Liver (tissue), 9 donors: ENCODE measurements around the gene CYP2C18. TPM values are rescaled to one million over a fixed set of nuclear protein-coding genes. Genes with fewer than 3 reads are reported as not detected.
"Not testable (repeated sequence)": the region's sequence is repeated elsewhere in the genome, so short reads cannot be mapped to it uniquely, and the experiment has no call there.

ENCODE experiments used
- DNase-seq: peaks from one replicate; pipeline ENCODE4 v3.0.0-alpha.2; 2017; ENCODE audit warnings: low spot score
- H3K27ac ChIP-seq, 2 donors: one replicate each; pipeline ENCODE4 v1.7.0; 2013; ENCODE audit warnings: inconsistent platforms in 2 of 2, low read length in 2 of 2, control low read depth in 1 of 2, low read depth in 1 of 2, mild to moderate bottlenecking in 1 of 2
- H3K27me3 ChIP-seq, 4 donors: one replicate each; pipeline versions ENCODE4 v1.6.1 to v1.7.0; 2013; ENCODE audit warnings: low read length in 3 of 4, inconsistent platforms in 1 of 4, mild to moderate bottlenecking in 1 of 4, moderate library complexity in 1 of 4; ENCODE audit not compliant: control insufficient read depth in 4 of 4, insufficient read depth in 4 of 4
- H3K36me3 ChIP-seq, 4 donors: one replicate each; pipeline versions ENCODE4 v1.6.1 to v1.7.0; 2013; ENCODE audit warnings: low read length in 3 of 4, mild to moderate bottlenecking in 3 of 4, low read depth in 1 of 4, moderate library complexity in 1 of 4; ENCODE audit not compliant: control insufficient read depth in 4 of 4, insufficient read depth in 3 of 4
- H3K4me1 ChIP-seq, 4 donors: one replicate each; pipeline versions ENCODE4 v1.6.1 to v1.7.0; 2013; ENCODE audit warnings: low read length in 3 of 4, mild to moderate bottlenecking in 3 of 4, moderate library complexity in 1 of 4; ENCODE audit not compliant: control insufficient read depth in 4 of 4, insufficient read depth in 4 of 4
- H3K4me3 ChIP-seq, 3 donors: one replicate each; pipeline versions ENCODE4 v1.6.1 to v1.7.0; 2013; ENCODE audit warnings: low read length in 3 of 3, control low read depth in 1 of 3, low read depth in 1 of 3, mild to moderate bottlenecking in 1 of 3
- H3K9ac ChIP-seq, 2 donors: one replicate each; pipeline ENCODE4 v1.7.0; 2013; ENCODE audit warnings: low read length in 2 of 2, mild to moderate bottlenecking in 2 of 2, moderate library complexity in 2 of 2, control low read depth in 1 of 2, low read depth in 1 of 2
- H3K9me3 ChIP-seq, 4 donors: one replicate each; pipeline versions ENCODE4 v1.6.1 to v1.7.0; 2013; ENCODE audit warnings: low read length in 3 of 4; ENCODE audit not compliant: control insufficient read depth in 4 of 4
- HNF4A ChIP-seq, 2 donors: conservative IDR thresholded peaks; 2 replicates each; pipeline ENCODE4 v1.6.1; 2016; ENCODE audit warnings: antibody characterized with exemption in 2 of 2, mild to moderate bottlenecking in 2 of 2
- RAD21 ChIP-seq, 2 donors: IDR thresholded peaks; 2 replicates each; pipeline ENCODE4 v1.6.1; 2016; ENCODE audit warnings: antibody characterized with exemption in 2 of 2, mild to moderate bottlenecking in 2 of 2
- RXRA ChIP-seq, 2 donors: IDR thresholded peaks; 2 replicates each; pipeline ENCODE4 v1.6.1; 2017 to 2018; ENCODE audit warnings: antibody characterized with exemption in 2 of 2, mild to moderate bottlenecking in 1 of 2
- SP1 ChIP-seq: IDR thresholded peaks from 2 replicates; pipeline ENCODE4 v1.6.1; 2018; ENCODE audit warnings: antibody characterized with exemption, mild to moderate bottlenecking
- TAF1 ChIP-seq: conservative IDR thresholded peaks from 2 replicates; pipeline ENCODE4 v1.6.1; 2016; ENCODE audit warnings: antibody characterized with exemption, mild to moderate bottlenecking
- YY1 ChIP-seq: IDR thresholded peaks from 2 replicates; pipeline ENCODE4 v1.6.1; 2016; ENCODE audit warnings: antibody characterized with exemption, mild to moderate bottlenecking
- WGBS: extraction: QIAGEN DNeasy Blood & Tissue Kit; methylation state at CpG from one replicate; pipeline ENCODE4 v1.1.7; 2013; 5-methylcytosine and 5-hydroxymethylcytosine counted together
- polyA plus RNA-seq, 2 donors: library from polyadenylated mRNA; stranded (reverse) in 1 of 2; unstranded in 1 of 2; fragments of 200-250 nt in 1 of 2; fragments of >200 nt in 1 of 2; fragmentation: Nextera tagmentation in 1 of 2; extraction: Ambion mirVana in 1 of 2; gene quantifications; one replicate each; pipeline versions ENCODE4 v1.2.1 to v1.2.3, GENCODE V29; 2013 to 2015
- total RNA-seq, 2 donors: library from RNA; depleted of rRNA; stranded (reverse); fragments of >200 nt; gene quantifications; one replicate each; pipeline ENCODE4 v1.2.3, GENCODE V29; 2014
- TF ChIP-seq, protein P1 (sequence below): IDR thresholded peaks from 2 replicates; pipeline ENCODE4 v1.6.1; 2016; ENCODE audit warnings: antibody characterized with exemption, mild to moderate bottlenecking
- TF ChIP-seq, protein P2 (sequence below): IDR thresholded peaks from 2 replicates; pipeline ENCODE4 v1.6.1; 2016; ENCODE audit warnings: antibody characterized with exemption
- TF ChIP-seq, protein P3 (sequence below): fragments of 150-350 bp; IDR thresholded peaks from 2 replicates; pipeline ENCODE4 v1.5.1; 2017; ENCODE audit warnings: improper control_type of control experiment, low read depth, low read length; ENCODE audit not compliant: missing input control
- donor health status: healthy.
- donor health status: healthy.
- donor health status: healthy.
- donor health status: healthy.
- donor health status: healthy.

The CYP2C18 gene
- total and polyA plus RNA-seq, 4 donors, result 0.93 to 51.5 (median 40.5) TPM

DNA sequence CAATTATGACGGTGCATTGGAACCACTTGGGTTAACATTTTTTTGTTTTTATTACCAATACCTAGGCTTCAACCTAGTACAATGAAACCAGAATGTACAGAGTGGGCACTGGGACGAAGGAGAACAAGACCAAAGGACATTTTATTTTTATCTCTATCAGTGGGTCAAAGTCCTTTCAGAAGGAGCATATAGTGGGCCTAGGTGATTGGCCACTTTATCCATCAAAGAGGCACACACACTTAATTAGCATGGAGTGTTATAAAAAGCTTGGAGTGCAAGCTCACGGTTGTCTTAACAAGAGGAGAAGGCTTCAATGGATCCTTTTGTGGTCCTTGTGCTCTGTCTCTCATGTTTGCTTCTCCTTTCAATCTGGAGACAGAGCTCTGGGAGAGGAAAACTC, 78.9 kb downstream of the CYP2C18 start, which contains the start of gene CYP2C19:
Gene CYP2C19, plus strand, starts transcription at position 289 of the 400 bp plus-strand sequence. Its CDS starts 25 bp downstream, at position 314.
- DNase-seq, result no peak
- Histone ChIP-seq H3K27ac (peak within 1 kb of the TSS in 1 of 2 donors; percentile 17), H3K9ac (peak within 1 kb of the TSS in 1 of 2 donors; percentile 57), H3K4me3 (peak within 1 kb of the TSS in 2 of 3 donors; percentile 38 to 72), H3K36me3 (peaks cover 0 to 4% (median 2%) of the 10 kb centered on the region in 4 donors), H3K9me3 (no peaks in the 10 kb centered on the region), H3K4me1 (peaks cover 2 to 16% (median 9%) of the 10 kb centered on the region in 4 donors), H3K27me3 (no peaks in the 10 kb centered on the region)
- 34% methylated on average over 3 of the region's 3 CpGs for WGBS
- no peak for TF ChIP-seq SP1
- TF ChIP-seq, protein P1, sequence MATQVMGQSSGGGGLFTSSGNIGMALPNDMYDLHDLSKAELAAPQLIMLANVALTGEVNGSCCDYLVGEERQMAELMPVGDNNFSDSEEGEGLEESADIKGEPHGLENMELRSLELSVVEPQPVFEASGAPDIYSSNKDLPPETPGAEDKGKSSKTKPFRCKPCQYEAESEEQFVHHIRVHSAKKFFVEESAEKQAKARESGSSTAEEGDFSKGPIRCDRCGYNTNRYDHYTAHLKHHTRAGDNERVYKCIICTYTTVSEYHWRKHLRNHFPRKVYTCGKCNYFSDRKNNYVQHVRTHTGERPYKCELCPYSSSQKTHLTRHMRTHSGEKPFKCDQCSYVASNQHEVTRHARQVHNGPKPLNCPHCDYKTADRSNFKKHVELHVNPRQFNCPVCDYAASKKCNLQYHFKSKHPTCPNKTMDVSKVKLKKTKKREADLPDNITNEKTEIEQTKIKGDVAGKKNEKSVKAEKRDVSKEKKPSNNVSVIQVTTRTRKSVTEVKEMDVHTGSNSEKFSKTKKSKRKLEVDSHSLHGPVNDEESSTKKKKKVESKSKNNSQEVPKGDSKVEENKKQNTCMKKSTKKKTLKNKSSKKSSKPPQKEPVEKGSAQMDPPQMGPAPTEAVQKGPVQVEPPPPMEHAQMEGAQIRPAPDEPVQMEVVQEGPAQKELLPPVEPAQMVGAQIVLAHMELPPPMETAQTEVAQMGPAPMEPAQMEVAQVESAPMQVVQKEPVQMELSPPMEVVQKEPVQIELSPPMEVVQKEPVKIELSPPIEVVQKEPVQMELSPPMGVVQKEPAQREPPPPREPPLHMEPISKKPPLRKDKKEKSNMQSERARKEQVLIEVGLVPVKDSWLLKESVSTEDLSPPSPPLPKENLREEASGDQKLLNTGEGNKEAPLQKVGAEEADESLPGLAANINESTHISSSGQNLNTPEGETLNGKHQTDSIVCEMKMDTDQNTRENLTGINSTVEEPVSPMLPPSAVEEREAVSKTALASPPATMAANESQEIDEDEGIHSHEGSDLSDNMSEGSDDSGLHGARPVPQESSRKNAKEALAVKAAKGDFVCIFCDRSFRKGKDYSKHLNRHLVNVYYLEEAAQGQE, result no peak
- TF ChIP-seq, protein P2, sequence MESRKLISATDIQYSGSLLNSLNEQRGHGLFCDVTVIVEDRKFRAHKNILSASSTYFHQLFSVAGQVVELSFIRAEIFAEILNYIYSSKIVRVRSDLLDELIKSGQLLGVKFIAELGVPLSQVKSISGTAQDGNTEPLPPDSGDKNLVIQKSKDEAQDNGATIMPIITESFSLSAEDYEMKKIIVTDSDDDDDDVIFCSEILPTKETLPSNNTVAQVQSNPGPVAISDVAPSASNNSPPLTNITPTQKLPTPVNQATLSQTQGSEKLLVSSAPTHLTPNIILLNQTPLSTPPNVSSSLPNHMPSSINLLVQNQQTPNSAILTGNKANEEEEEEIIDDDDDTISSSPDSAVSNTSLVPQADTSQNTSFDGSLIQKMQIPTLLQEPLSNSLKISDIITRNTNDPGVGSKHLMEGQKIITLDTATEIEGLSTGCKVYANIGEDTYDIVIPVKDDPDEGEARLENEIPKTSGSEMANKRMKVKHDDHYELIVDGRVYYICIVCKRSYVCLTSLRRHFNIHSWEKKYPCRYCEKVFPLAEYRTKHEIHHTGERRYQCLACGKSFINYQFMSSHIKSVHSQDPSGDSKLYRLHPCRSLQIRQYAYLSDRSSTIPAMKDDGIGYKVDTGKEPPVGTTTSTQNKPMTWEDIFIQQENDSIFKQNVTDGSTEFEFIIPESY, result no peak
- TF ChIP-seq, protein P3, sequence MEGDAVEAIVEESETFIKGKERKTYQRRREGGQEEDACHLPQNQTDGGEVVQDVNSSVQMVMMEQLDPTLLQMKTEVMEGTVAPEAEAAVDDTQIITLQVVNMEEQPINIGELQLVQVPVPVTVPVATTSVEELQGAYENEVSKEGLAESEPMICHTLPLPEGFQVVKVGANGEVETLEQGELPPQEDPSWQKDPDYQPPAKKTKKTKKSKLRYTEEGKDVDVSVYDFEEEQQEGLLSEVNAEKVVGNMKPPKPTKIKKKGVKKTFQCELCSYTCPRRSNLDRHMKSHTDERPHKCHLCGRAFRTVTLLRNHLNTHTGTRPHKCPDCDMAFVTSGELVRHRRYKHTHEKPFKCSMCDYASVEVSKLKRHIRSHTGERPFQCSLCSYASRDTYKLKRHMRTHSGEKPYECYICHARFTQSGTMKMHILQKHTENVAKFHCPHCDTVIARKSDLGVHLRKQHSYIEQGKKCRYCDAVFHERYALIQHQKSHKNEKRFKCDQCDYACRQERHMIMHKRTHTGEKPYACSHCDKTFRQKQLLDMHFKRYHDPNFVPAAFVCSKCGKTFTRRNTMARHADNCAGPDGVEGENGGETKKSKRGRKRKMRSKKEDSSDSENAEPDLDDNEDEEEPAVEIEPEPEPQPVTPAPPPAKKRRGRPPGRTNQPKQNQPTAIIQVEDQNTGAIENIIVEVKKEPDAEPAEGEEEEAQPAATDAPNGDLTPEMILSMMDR, result no peak
- TF ChIP-seq YY1, result peak; percentile 69
- TF ChIP-seq HNF4A (conservative IDR thresholded peaks at IDR 0.05), result peak; percentile 67 to 70
- TF ChIP-seq RXRA (IDR thresholded peaks at IDR 0.05), result peak in 1 of 2 donors; percentile 16
- peak in 1 of 2 donors; percentile 3 for TF ChIP-seq RAD21 (IDR thresholded peaks at IDR 0.05)
- peak; percentile 34 for TF ChIP-seq TAF1

DNA sequence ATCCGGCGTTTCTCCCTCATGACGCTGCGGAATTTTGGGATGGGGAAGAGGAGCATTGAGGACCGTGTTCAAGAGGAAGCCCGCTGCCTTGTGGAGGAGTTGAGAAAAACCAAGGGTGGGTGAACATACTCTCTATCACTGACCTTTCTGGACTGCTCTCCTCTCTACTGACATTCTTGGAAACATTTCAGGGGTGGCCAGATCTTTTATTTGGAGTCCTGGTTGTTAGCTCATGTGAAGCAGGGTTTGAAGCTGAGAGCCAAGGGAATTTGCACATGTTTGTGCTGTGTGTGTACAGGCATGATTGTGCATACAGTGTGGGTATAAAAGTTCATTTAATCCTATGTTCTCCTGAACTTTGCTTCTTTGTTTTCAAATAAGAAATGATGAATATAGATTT, 91.9 kb downstream of the CYP2C18 start:
- not testable (repeated sequence) for H3K4me3 ChIP-seq, H3K9ac ChIP-seq, H3K27me3 ChIP-seq, H3K9me3 ChIP-seq, H3K27ac ChIP-seq, H3K4me1 ChIP-seq, DNase-seq
- 90% methylated on average over 6 of the region's 6 CpGs for WGBS
- H3K36me3 ChIP-seq, result peaks cover 0 to 41% (median 12%) of the 10 kb centered on the region in 4 donors
- TF ChIP-seq RXRA (IDR thresholded peaks at IDR 0.05), result peak; percentile 46 to 60
- peak in 1 of 2 donors; percentile 26 for TF ChIP-seq HNF4A (conservative IDR thresholded peaks at IDR 0.05)
